ENCODE results near the gene NSMF. TPM values are rescaled to one million over a fixed set of nuclear protein-coding genes. Genes with fewer than 3 reads are reported as not detected.

The NSMF gene
- total and polyA plus RNA-seq, 2 of the 8 experiments (the other 6 are each of a cell fraction or from before 2014, with no cell fraction given), result 56.7 to 65.1 TPM

GRCh38 chr9:137429546-137429890 is 29.6 kb downstream of the NSMF start:
- H3K56ac ChIP-seq (replicated peaks; ENCODE audit: insufficient read length, low read depth, low read length), result no peak overlapping the region
- H3K4me3 ChIP-seq (ENCODE audit: extremely low read depth in 1 of 4, insufficient read depth in 2 of 4, low read depth in 3 of 4, low read length in 4 of 4), result no peak overlapping the region
- no peak overlapping the region for H2BK5ac ChIP-seq (ENCODE audit: low read depth, low read length)
- H3K4ac ChIP-seq (replicated peaks; ENCODE audit: insufficient read length, low read depth, low read length), result no peak overlapping the region
- H4K8ac ChIP-seq (ENCODE audit: extremely low read depth, insufficient read depth, low read length), result no peak overlapping the region
- H3K18ac ChIP-seq (ENCODE audit: extremely low read depth, low read length), result no peak overlapping the region
- H2BK20ac ChIP-seq (ENCODE audit: low read length), result no peak overlapping the region
- no peak overlapping the region for H2BK15ac ChIP-seq (ENCODE audit: low read length)
- H3K27ac ChIP-seq (ENCODE audit: low read depth, low read length), result no peak overlapping the region
- H3K4me1 ChIP-seq (replicated peaks in 1 of 4; ENCODE audit: control insufficient read depth in 3 of 4, insufficient read depth in 4 of 4, low read length in 3 of 4), result peaks cover 0 to 3% (median 0%) of the 10 kb centered on the region in 4 experiments; a peak in 2 of 7 replicates
- no peaks in the 10 kb centered on the region for H3K23me2 ChIP-seq (ENCODE audit: low read depth, low read length)
- peaks cover 0 to 3% (median 0%) of the 10 kb centered on the region in 4 experiments; a peak in 2 of 7 replicates for H3K27me3 ChIP-seq (replicated peaks in 1 of 4; ENCODE audit: control insufficient read depth in 3 of 4, extremely low read depth in 1 of 4, insufficient read depth in 3 of 4, low read length in 3 of 4)
- H4K20me1 ChIP-seq (replicated peaks in 1 of 2; ENCODE audit: control insufficient read depth in 1 of 2, insufficient read depth in 2 of 2, low read length in 2 of 2), result peaks cover 0 to 1% of the 10 kb centered on the region in 2 experiments
- no peaks in the 10 kb centered on the region for H3K9me3 ChIP-seq (ENCODE audit: insufficient read depth in 2 of 2, low read depth in 1 of 2, low read length in 1 of 2)
- ChIA-PET CTCF (ENCODE audit: partially characterized antibody) (interaction anchor here (1.2 kb wide), 1 partner anchor 25 kb away, joined by 3 read pairs; no protein-coding TSS in a partner anchor), POLR2A (ENCODE audit: partially characterized antibody) (interaction anchor here (0.6 to 2.5 kb wide), 4 partner anchors 13 to 189 kb away, joined by 4 to 6 read pairs (median 5); partner anchors contain the start of gene TUBB4B)
- no peaks in the 10 kb centered on the region for H3K79me2 ChIP-seq (ENCODE audit: control insufficient read depth in 1 of 2, insufficient read depth in 2 of 2, low read length in 2 of 2)
- no peak overlapping the region for H3K23ac ChIP-seq (ENCODE audit: insufficient read length)
- FAIRE-seq (no peak), DNase-seq (ENCODE audit: low read depth in 1 of 2, low spot score in 2 of 2) (no peak)
- WGBS, 2 experiments (ENCODE audit: extremely low coverage in 1 of 2, insufficient coverage in 1 of 2, insufficient read length in 1 of 2, insufficient replicate concordance in 2 of 2, low coverage in 1 of 2, low lambda C conversion rate in 2 of 2, missing lambda C conversion rate in 1 of 2), result 88% methylated on average over 4 of the region's 14 CpGs; no CpG with 5 or more reads in 1 of the 2 experiments
- no peak overlapping the region for H2BK12ac ChIP-seq (ENCODE audit: low read depth, low read length)
- no peaks in the 10 kb centered on the region for H3K36me3 ChIP-seq (ENCODE audit: control insufficient read depth in 2 of 4, insufficient read depth in 4 of 4, low read length in 3 of 4)
- H3K4me2 ChIP-seq (ENCODE audit: insufficient read depth in 1 of 2, low read depth in 2 of 2, low read length in 2 of 2), result no peak overlapping the region
- H4K5ac ChIP-seq (ENCODE audit: insufficient read length, low read depth, low read length), result no peak overlapping the region
- H2AK5ac ChIP-seq (ENCODE audit: low read depth, low read length), result no peak overlapping the region
- H2AFZ ChIP-seq (ENCODE audit: low read length), result no peak overlapping the region
- H3K14ac ChIP-seq (ENCODE audit: insufficient read length), result no peak overlapping the region
- H4K91ac ChIP-seq (replicated peaks; ENCODE audit: insufficient read length, low read length), result no peak overlapping the region
- no peak overlapping the region for H3K9ac ChIP-seq (replicated peaks in 1 of 4; ENCODE audit: extremely low read depth in 1 of 4, low read depth in 3 of 4, low read length in 3 of 4)
- no peak overlapping the region for H2BK120ac ChIP-seq (replicated peaks; ENCODE audit: low read depth, low read length)
- no peaks in the 10 kb centered on the region for H3K79me1 ChIP-seq (ENCODE audit: low read depth, low read length)
- no peak for TF ChIP-seq SP2 (IDR thresholded peaks at IDR 0.05; ENCODE audit: low read length)
- TF ChIP-seq GTF2F1 (IDR thresholded peaks at IDR 0.05; ENCODE audit: borderline replicate concordance, low read depth, low read length), result no peak
- no peak for TF ChIP-seq SRF (IDR thresholded peaks at IDR 0.05; ENCODE audit: low read depth, low read length)
- TF ChIP-seq RXRA (IDR thresholded peaks at IDR 0.05; ENCODE audit: insufficient read depth, low read depth, low read length), result no peak
- no peak for TF ChIP-seq RNF2 (IDR thresholded peaks at IDR 0.05; ENCODE audit: borderline replicate concordance, low read depth, low read length, missing control alignments, poor library complexity, severe bottlenecking)
- no peak for TF ChIP-seq GABPA (IDR thresholded peaks at IDR 0.05; ENCODE audit: borderline replicate concordance, insufficient read depth, low read length)
- no peak for TF ChIP-seq TEAD4 (IDR thresholded peaks at IDR 0.05; ENCODE audit: low read depth, low read length)
- TF ChIP-seq, protein P1, sequence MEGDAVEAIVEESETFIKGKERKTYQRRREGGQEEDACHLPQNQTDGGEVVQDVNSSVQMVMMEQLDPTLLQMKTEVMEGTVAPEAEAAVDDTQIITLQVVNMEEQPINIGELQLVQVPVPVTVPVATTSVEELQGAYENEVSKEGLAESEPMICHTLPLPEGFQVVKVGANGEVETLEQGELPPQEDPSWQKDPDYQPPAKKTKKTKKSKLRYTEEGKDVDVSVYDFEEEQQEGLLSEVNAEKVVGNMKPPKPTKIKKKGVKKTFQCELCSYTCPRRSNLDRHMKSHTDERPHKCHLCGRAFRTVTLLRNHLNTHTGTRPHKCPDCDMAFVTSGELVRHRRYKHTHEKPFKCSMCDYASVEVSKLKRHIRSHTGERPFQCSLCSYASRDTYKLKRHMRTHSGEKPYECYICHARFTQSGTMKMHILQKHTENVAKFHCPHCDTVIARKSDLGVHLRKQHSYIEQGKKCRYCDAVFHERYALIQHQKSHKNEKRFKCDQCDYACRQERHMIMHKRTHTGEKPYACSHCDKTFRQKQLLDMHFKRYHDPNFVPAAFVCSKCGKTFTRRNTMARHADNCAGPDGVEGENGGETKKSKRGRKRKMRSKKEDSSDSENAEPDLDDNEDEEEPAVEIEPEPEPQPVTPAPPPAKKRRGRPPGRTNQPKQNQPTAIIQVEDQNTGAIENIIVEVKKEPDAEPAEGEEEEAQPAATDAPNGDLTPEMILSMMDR (IDR thresholded peaks at IDR 0.05; ENCODE audit: control extremely low read depth in 1 of 3, insufficient read depth in 1 of 3, low read depth in 1 of 3, low read length in 3 of 3), result no peak
- TF ChIP-seq, protein P2, sequence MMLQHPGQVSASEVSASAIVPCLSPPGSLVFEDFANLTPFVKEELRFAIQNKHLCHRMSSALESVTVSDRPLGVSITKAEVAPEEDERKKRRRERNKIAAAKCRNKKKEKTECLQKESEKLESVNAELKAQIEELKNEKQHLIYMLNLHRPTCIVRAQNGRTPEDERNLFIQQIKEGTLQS (IDR thresholded peaks at IDR 0.05; ENCODE audit: insufficient read depth, low read depth, low read length), result no peak
- TF ChIP-seq JUN (IDR thresholded peaks at IDR 0.05; ENCODE audit: low read depth, low read length), result no peak
- no peak for TF ChIP-seq SUZ12 (IDR thresholded peaks at IDR 0.05; ENCODE audit: low read length)

Measured in H1 (cell line).